Endothelial cell of umbilical vein (primary cell): Measurements from ENCODE around the gene CARD16. TPM values are rescaled to one million over a fixed set of nuclear protein-coding genes. Genes with fewer than 3 reads are reported as not detected.

Experiments used
- BruUV-seq: library from RNA; stranded (reverse); fragments of 400-500 nt; replicated peaks from 2 replicates; lab custom pipeline; 2021; lab: Mats Ljungman, UMichigan
- CTCF ChIA-PET: fragments of 300-600, 350-600 bp; sonication (Branson Sonifier 250); formaldehyde crosslinking; loops from one replicate; lab custom pipeline; 2021; ENCODE audit warnings: antibody characterized with exemption, inconsistent platforms; lab: Charles Lee
- POLR2A ChIA-PET: fragments of 300-600, 350-600 bp; sonication (Branson Sonifier 250); formaldehyde crosslinking; loops from one replicate; lab custom pipeline; 2021; ENCODE audit warnings: antibody characterized with exemption, inconsistent platforms; lab: Charles Lee
- DNase-seq: peaks from one replicate; pipeline ENCODE4 v3.0.0-alpha.2; 2011; ENCODE audit warnings: low read depth, low spot score
- FAIRE-seq: peaks from 2 replicates; lab custom pipeline; 2011; peaks lifted over from hg19 to GRCh38; lab: Jason Lieb, UNC
- H2AFZ ChIP-seq: 2 replicates; pipeline ENCODE4 v1.6.0; 2012; ENCODE audit warnings: low read depth, low read length, control low read depth, inconsistent platforms
- H3K27ac ChIP-seq: 2 replicates; pipeline ENCODE4 v1.5.1; 2011; ENCODE audit warnings: low read depth, mild to moderate bottlenecking, control low read depth, low read length, moderate library complexity; ENCODE audit not compliant: insufficient read depth
- H3K27me3 ChIP-seq, 2 experiments: 2 replicates each; pipeline versions ENCODE4 v1.6.0 to v1.6.1; 2011; ENCODE audit warnings: low read length in 2 of 2, mixed read lengths in 1 of 2; ENCODE audit not compliant: control insufficient read depth in 2 of 2, insufficient read depth in 2 of 2
- H3K36me3 ChIP-seq, 2 experiments: 2 replicates in 1 of 2; 3 replicates in 1 of 2; pipeline ENCODE4 v1.5.1; 2011; ENCODE audit warnings: low read length in 2 of 2, mild to moderate bottlenecking in 1 of 2, moderate library complexity in 1 of 2; ENCODE audit not compliant: control insufficient read depth in 2 of 2, insufficient read depth in 2 of 2; ENCODE audit errors: extremely low read depth in 1 of 2
- H3K4me1 ChIP-seq: 3 replicates; pipeline ENCODE4 v1.5.1; 2011; ENCODE audit warnings: mild to moderate bottlenecking, low read length; ENCODE audit not compliant: control insufficient read depth, insufficient read depth; ENCODE audit errors: extremely low read depth
- H3K4me2 ChIP-seq: 2 replicates; pipeline ENCODE4 v1.6.1; 2011; ENCODE audit warnings: low read length, control low read depth, mixed read lengths; ENCODE audit not compliant: insufficient read depth
- H3K4me3 ChIP-seq, 3 experiments: fragments of 200-600 bp in 1 of 3; sonication (generic), shearing (Covaris generic) in 1 of 3; replicated peaks in 1 of 3; 2 replicates each; pipeline ENCODE4 v1.5.1; 2011 to 2016; ENCODE audit warnings: control low read depth in 3 of 3, low read length in 3 of 3, mild to moderate bottlenecking in 2 of 3, inconsistent platforms in 1 of 3, low read depth in 1 of 3, moderate library complexity in 1 of 3; ENCODE audit not compliant: insufficient read depth in 1 of 3
- H3K79me2 ChIP-seq: 2 replicates; pipeline ENCODE4 v1.6.0; 2012; ENCODE audit warnings: low read length, inconsistent platforms; ENCODE audit not compliant: control insufficient read depth, insufficient read depth
- H3K9ac ChIP-seq: replicated peaks from 2 replicates; pipeline ENCODE3; 2011; ENCODE audit warnings: low read length, control low read depth; ENCODE audit not compliant: insufficient read depth; ENCODE audit errors: extremely low read depth
- H3K9me1 ChIP-seq: replicated peaks from 3 replicates; pipeline ENCODE4 v1.6.0; 2011; ENCODE audit warnings: mild to moderate bottlenecking, low read length; ENCODE audit not compliant: control insufficient read depth, insufficient read depth; ENCODE audit errors: extremely low read depth
- H3K9me3 ChIP-seq: replicated peaks from 2 replicates; pipeline ENCODE4 v1.5.1; 2012; ENCODE audit warnings: low read length, inconsistent platforms; ENCODE audit not compliant: control insufficient read depth, insufficient read depth
- H4K20me1 ChIP-seq: replicated peaks from 2 replicates; pipeline ENCODE3; 2011; ENCODE audit warnings: mild to moderate bottlenecking, low read length; ENCODE audit not compliant: control insufficient read depth, insufficient read depth; ENCODE audit errors: extremely low read depth
- EZH2 ChIP-seq: IDR thresholded peaks from 2 replicates; pipeline ENCODE4 v1.6.1; 2012; ENCODE audit warnings: borderline replicate concordance, low read depth, mild to moderate bottlenecking, moderate library complexity, low read length, inconsistent platforms; ENCODE audit not compliant: severe bottlenecking
- FOS ChIP-seq: IDR thresholded peaks from 2 replicates; pipeline ENCODE4 v1.6.1; 2011; ENCODE audit warnings: mild to moderate bottlenecking, low read length, moderate library complexity, borderline replicate concordance; ENCODE audit not compliant: insufficient read depth
- GATA2 ChIP-seq: IDR thresholded peaks from 2 replicates; pipeline ENCODE4 v1.7.0; 2011; ENCODE audit warnings: low read depth, mild to moderate bottlenecking, moderate library complexity, mixed read lengths, low read length; ENCODE audit not compliant: insufficient read length, insufficient read depth
- JUN ChIP-seq: IDR thresholded peaks from 2 replicates; pipeline ENCODE4 v1.6.1; 2011; ENCODE audit warnings: borderline replicate concordance, low read depth; ENCODE audit not compliant: insufficient read length, insufficient read depth
- POLR2AphosphoS5 ChIP-seq: IDR thresholded peaks from 2 replicates; pipeline ENCODE4 v1.6.1; 2012; ENCODE audit warnings: low read depth, mild to moderate bottlenecking, control low read depth, low read length, moderate library complexity; ENCODE audit not compliant: insufficient read depth
- dilution Hi-C: fragments of 300-500 bp; cut with MboI; formaldehyde crosslinking; loops from one replicate; pipeline ENCODE4 v1.15.0; 2019; ENCODE audit warnings: low sequenced_read_pairs; ENCODE audit not compliant: extremely low pct_ligation_motif_present
- intact Hi-C: fragments of 100-400 bp; cut with micrococcal nuclease; formaldehyde crosslinking; loops from one replicate; pipeline ENCODE4 v1.10.0; 2022
- polyA plus RNA-seq, 4 experiments: library from polyadenylated mRNA; depleted of rRNA in 3 of 4; stranded (reverse) in 3 of 4; unstranded in 1 of 4; fragments of >200 nt; gene quantifications; 2 replicates each; pipeline versions ENCODE4 v1.2.1 to v1.2.3, GENCODE V29; 2011 to 2012; ENCODE audit warnings: missing spikeins in 1 of 4
- total RNA-seq: library from RNA; stranded (reverse); gene quantifications from 2 replicates; pipeline ENCODE4 v1.2.3, GENCODE V29; 2021
- TF ChIP-seq, protein P1 (sequence below): IDR thresholded peaks from 2 replicates; pipeline ENCODE4 v1.6.1; 2011; ENCODE audit not compliant: insufficient read depth, insufficient read length
- TF ChIP-seq, protein P2 (sequence below), 2 donors: IDR thresholded peaks; 1 replicate in 1 of 2; 2 replicates in 1 of 2; pipeline ENCODE4 v1.5.1; 2011; ENCODE audit warnings: low read length in 2 of 2, mild to moderate bottlenecking in 2 of 2, moderate library complexity in 2 of 2, control low read depth in 1 of 2, inconsistent platforms in 1 of 2, low read depth in 1 of 2; ENCODE audit not compliant: insufficient read depth in 1 of 2; ENCODE audit errors: extremely low read depth in 1 of 2

The CARD16 gene
- total and polyA plus RNA-seq, 2 donors (not counting 3 experiments of a cell fraction or from before 2014, with no cell fraction given) = 26.8 to 76.6 TPM

DNA sequence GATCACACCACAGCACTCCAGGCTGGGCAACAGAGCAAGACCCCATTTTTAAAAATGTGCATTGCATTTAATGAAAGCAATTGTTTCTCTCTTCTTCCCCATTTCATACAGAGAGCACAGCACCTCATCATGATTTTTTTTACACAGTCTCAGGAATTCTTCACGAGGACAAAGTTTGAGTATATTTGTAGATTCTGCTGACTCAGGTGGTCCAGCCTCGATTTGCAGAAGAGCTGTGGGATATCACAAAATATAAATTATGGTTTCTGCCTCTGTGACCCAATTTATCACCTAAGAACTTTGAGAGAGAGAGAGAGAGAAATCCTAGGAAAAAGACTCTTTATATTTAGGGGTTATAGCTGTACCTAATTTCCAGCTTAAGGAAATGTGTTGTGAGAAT is 42.0 kb downstream of the CARD16 start:
- H2AFZ ChIP-seq = no peak overlapping the region
- ChIA-PET POLR2A (no interaction called here), CTCF (interaction anchor here (1.6 kb wide), 1 partner anchor 34 kb away, joined by 5 read pairs; the partner anchor contains the start of gene CASP4)
- H3K9me3 ChIP-seq = no peaks in the 10 kb centered on the region
- no peak overlapping the region for H3K4me2 ChIP-seq
- H3K27ac ChIP-seq = no peak overlapping the region
- no peaks in the 10 kb centered on the region for H3K36me3 ChIP-seq
- intact Hi-C loops = no loop called here
- no peaks in the 10 kb centered on the region for H3K9me1 ChIP-seq
- peaks cover 12% of the 10 kb centered on the region for H3K4me1 ChIP-seq
- TF ChIP-seq FOS (no peak), POLR2AphosphoS5 (no peak), JUN (no peak), GATA2 (no peak), EZH2 (no peak)
- TF ChIP-seq, protein P1, sequence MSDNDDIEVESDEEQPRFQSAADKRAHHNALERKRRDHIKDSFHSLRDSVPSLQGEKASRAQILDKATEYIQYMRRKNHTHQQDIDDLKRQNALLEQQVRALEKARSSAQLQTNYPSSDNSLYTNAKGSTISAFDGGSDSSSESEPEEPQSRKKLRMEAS = no peak
- no TSS peak for BruUV-seq
- dilution Hi-C loops = no loop called here
- DNase-seq = no peak
- no peaks in the 10 kb centered on the region for H3K27me3 ChIP-seq
- H3K9ac ChIP-seq = no peak overlapping the region
- no peak overlapping the region for H3K4me3 ChIP-seq
- FAIRE-seq = no peak
- no peaks in the 10 kb centered on the region for H4K20me1 ChIP-seq
- no peaks in the 10 kb centered on the region for H3K79me2 ChIP-seq

DNA sequence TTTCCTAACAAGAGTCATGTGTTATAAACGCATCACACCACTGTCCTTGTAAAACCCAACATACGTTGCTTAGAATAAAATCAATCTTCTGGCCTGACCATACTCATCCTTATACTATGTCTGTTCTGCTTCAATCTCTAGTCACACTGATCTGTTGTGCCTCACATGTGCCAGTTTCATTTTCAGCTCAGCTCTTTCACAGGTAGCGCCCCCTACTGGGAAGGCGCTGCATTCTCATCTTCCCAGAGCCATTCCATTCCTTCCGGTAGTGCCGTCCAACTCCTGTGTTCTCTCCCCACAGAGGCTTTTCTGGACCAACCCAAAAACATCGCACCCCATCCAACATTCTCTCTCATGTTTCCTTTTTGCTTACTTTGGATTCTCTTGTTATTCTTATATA is 44.3 kb downstream of the CARD16 start:
- H3K27ac ChIP-seq = no peak overlapping the region
- intact Hi-C loops = no loop called here
- no peaks in the 10 kb centered on the region for H3K27me3 ChIP-seq
- ChIA-PET POLR2A (no interaction called here), CTCF (interaction anchor here (0.7 to 1.0 kb wide), 3 partner anchors 8 to 43 kb away, joined by 3 read pairs; no protein-coding TSS in a partner anchor)
- H3K4me3 ChIP-seq = no peak overlapping the region
- H3K9ac ChIP-seq = no peak overlapping the region
- no peaks in the 10 kb centered on the region for H4K20me1 ChIP-seq
- H3K4me2 ChIP-seq = no peak overlapping the region
- H3K9me1 ChIP-seq = no peaks in the 10 kb centered on the region
- no TSS peak for BruUV-seq
- no peaks in the 10 kb centered on the region for H3K36me3 ChIP-seq
- no peaks in the 10 kb centered on the region for H3K79me2 ChIP-seq
- no peak for FAIRE-seq
- no peak overlapping the region for H2AFZ ChIP-seq
- TF ChIP-seq, protein P1 = no peak
- TF ChIP-seq, protein P2, sequence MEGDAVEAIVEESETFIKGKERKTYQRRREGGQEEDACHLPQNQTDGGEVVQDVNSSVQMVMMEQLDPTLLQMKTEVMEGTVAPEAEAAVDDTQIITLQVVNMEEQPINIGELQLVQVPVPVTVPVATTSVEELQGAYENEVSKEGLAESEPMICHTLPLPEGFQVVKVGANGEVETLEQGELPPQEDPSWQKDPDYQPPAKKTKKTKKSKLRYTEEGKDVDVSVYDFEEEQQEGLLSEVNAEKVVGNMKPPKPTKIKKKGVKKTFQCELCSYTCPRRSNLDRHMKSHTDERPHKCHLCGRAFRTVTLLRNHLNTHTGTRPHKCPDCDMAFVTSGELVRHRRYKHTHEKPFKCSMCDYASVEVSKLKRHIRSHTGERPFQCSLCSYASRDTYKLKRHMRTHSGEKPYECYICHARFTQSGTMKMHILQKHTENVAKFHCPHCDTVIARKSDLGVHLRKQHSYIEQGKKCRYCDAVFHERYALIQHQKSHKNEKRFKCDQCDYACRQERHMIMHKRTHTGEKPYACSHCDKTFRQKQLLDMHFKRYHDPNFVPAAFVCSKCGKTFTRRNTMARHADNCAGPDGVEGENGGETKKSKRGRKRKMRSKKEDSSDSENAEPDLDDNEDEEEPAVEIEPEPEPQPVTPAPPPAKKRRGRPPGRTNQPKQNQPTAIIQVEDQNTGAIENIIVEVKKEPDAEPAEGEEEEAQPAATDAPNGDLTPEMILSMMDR (IDR thresholded peaks at IDR 0.05; ENCODE audit: extremely low read depth in 1 of 2, insufficient read depth in 1 of 2, low read depth in 1 of 2, low read length in 2 of 2) = peak; percentile 42 to 44
- TF ChIP-seq FOS = no peak
- DNase-seq = peak; percentile 1
- peaks cover 12% of the 10 kb centered on the region for H3K4me1 ChIP-seq
- H3K9me3 ChIP-seq = no peaks in the 10 kb centered on the region
- dilution Hi-C loops = no loop called here
